Measurements from ENCODE around the gene INF2. TPM values are rescaled to one million over a fixed set of nuclear protein-coding genes. Genes with fewer than 3 reads are reported as not detected.

INF2 gene
- 60.8 and 64.6 TPM in 2 replicates for total RNA-seq

GRCh38 chr14:104689109-104689880 is at the start of gene INF2:
Gene INF2, plus strand, starts transcription at chr14:104689618. Its CDS starts 11,748 bp downstream, at chr14:104701366.

GRCh38 chr14:104723651-104724406 is 34.4 kb downstream of the INF2 start, which contains the start of gene ADSS1:
Gene ADSS1, plus strand, starts transcription at chr14:104724229. Its CDS starts 42 bp downstream, at chr14:104724271.

GRCh38 chr14:104752735-104753527 is 63.5 kb downstream of the INF2 start, which contains the start of gene SIVA1:
Gene SIVA1, plus strand, starts transcription at chr14:104753147. Its CDS starts 55 bp downstream, at chr14:104753202.

Small RNAs within 50 kb of the gene (small RNA-seq; reads per million reads assigned to genes)
- gene MIR4710, result not detected

Other genes with a start within 250 kb of the INF2 start
- not detected in 2 replicates for gene C14orf180, start 109.9 kb upstream of the INF2 start, total RNA-seq
- 0.11 and 0.13 TPM in 2 replicates for gene TMEM179, start 84.8 kb upstream of the INF2 start, total RNA-seq
- 9.4 and 12.8 TPM in 2 replicates for gene ADSS1, start 34.6 kb downstream of the INF2 start, total RNA-seq
- gene SIVA1, start 63.5 kb downstream of the INF2 start, total RNA-seq, result 63.8 and 68.6 TPM in 2 replicates
- gene AKT1, start 106.1 kb downstream of the INF2 start, total RNA-seq, result 137 and 141 TPM in 2 replicates
- gene ZBTB42, start 111.5 kb downstream of the INF2 start, total RNA-seq, result 2.2 and 2.6 TPM in 2 replicates
- gene CEP170B, start 175.7 kb downstream of the INF2 start, total RNA-seq, result 14.7 and 17.0 TPM in 2 replicates
- gene PLD4, start 235.3 kb downstream of the INF2 start, total RNA-seq, result 0.11 and 0.13 TPM in 2 replicates